ENCODE measurements around the gene NRF1.

DNA sequence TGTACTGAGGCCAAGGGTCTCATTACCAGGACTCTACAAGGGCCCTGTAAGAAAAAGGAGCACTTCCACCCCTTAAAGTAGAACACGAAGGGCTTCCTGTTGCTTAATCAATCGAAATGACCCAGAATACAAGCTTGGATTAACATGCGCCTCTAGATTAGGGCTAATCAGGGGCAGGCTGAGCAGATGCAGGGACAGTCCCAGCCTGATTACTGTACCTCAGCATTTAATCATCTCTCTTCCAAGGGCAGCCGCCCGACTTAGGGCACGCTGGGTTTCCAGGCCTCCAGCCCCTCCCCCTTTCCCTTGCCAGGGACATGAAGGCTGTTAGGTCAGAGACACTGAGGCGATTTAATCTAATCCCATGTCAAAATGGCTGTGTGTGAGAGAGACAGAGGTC is 138.6 kb downstream of the NRF1 start:
- no peak for TF ChIP-seq POLR2AphosphoS5 (IDR thresholded peaks at IDR 0.05; ENCODE audit: low read depth, low read length)
- TF ChIP-seq, protein P1, sequence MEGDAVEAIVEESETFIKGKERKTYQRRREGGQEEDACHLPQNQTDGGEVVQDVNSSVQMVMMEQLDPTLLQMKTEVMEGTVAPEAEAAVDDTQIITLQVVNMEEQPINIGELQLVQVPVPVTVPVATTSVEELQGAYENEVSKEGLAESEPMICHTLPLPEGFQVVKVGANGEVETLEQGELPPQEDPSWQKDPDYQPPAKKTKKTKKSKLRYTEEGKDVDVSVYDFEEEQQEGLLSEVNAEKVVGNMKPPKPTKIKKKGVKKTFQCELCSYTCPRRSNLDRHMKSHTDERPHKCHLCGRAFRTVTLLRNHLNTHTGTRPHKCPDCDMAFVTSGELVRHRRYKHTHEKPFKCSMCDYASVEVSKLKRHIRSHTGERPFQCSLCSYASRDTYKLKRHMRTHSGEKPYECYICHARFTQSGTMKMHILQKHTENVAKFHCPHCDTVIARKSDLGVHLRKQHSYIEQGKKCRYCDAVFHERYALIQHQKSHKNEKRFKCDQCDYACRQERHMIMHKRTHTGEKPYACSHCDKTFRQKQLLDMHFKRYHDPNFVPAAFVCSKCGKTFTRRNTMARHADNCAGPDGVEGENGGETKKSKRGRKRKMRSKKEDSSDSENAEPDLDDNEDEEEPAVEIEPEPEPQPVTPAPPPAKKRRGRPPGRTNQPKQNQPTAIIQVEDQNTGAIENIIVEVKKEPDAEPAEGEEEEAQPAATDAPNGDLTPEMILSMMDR (IDR thresholded peaks at IDR 0.05), result no peak
